ENCODE measurements around the gene ALOX12B.
"Not testable (repeated sequence)": the region's sequence is repeated elsewhere in the genome, so short reads cannot be mapped to it uniquely, and the experiment has no call there.

ALOX12B gene

GRCh38 chr17:8082292-8082691, 5.2 kb downstream of the ALOX12B start:
- DNase-seq (ENCODE audit: low spot score), result no peak

GRCh38 chr17:8081876-8082275, 5.6 kb downstream of the ALOX12B start:
- DNase-seq (ENCODE audit: low spot score), result no peak

GRCh38 chr17:8080799-8081219, 6.7 kb downstream of the ALOX12B start:
- DNase-seq (ENCODE audit: low spot score), result no peak

- no peak for DNase-seq (ENCODE audit: low spot score)
Observed at GRCh38 chr17:8080208-8080798, 7.2 kb downstream of the ALOX12B start.

- peak; percentile 42 for DNase-seq (ENCODE audit: low spot score)
Observed at GRCh38 chr17:8079291-8080207, 8.0 kb downstream of the ALOX12B start.

- not testable (repeated sequence) for DNase-seq (ENCODE audit: low spot score)
Observed at GRCh38 chr17:8077939-8078338, 9.6 kb downstream of the ALOX12B start.

- DNase-seq (ENCODE audit: low spot score), result no peak
Observed at GRCh38 chr17:8076502-8077266, 10.8 kb downstream of the ALOX12B start.

GRCh38 chr17:8075574-8076342, 11.8 kb downstream of the ALOX12B start:
- no peak for DNase-seq (ENCODE audit: low spot score)

GRCh38 chr17:8075081-8075480, 12.4 kb downstream of the ALOX12B start:
- DNase-seq (ENCODE audit: low spot score), result no peak

- DNase-seq (ENCODE audit: low spot score), result no peak
Observed at GRCh38 chr17:8074554-8074953, 13.0 kb downstream of the ALOX12B start.

GRCh38 chr17:8073627-8074484, 13.7 kb downstream of the ALOX12B start:
- DNase-seq (ENCODE audit: low spot score), result peak; percentile 58

GRCh38 chr17:8072729-8073461, 14.6 kb downstream of the ALOX12B start:
- no peak for DNase-seq (ENCODE audit: low spot score)

- no peak for DNase-seq (ENCODE audit: low spot score)
Observed at GRCh38 chr17:8072341-8072728, 15.2 kb downstream of the ALOX12B start.

- no peak for DNase-seq (ENCODE audit: low spot score)
Observed at GRCh38 chr17:8071496-8071895, 16.0 kb downstream of the ALOX12B start.

- no peak for DNase-seq (ENCODE audit: low spot score)
Observed at GRCh38 chr17:8069587-8069860, 18.0 kb downstream of the ALOX12B start.

- no peak for DNase-seq (ENCODE audit: low spot score)
Observed at GRCh38 chr17:8068736-8069586, 18.6 kb downstream of the ALOX12B start.

GRCh38 chr17:8067806-8068205, 19.7 kb downstream of the ALOX12B start:
- no peak for DNase-seq (ENCODE audit: low spot score)

- DNase-seq (ENCODE audit: low spot score), result no peak
Observed at GRCh38 chr17:8066841-8067775, 20.4 kb downstream of the ALOX12B start.
